GM19239 (cell line): Measurements from ENCODE around the gene SBF2.
A peak's percentile ranks its signal among the peaks of the same experiment; 100 is the strongest.

Source experiments
- DNase-seq: peaks from one replicate; pipeline ENCODE4 v3.0.0; 2011; ENCODE audit warnings: low spot score; ENCODE audit not compliant: insufficient read length
- FAIRE-seq: peaks from 2 replicates; lab custom pipeline; 2011; peaks lifted over from hg19 to GRCh38; lab: Jason Lieb, UNC

Gene SBF2

GRCh38 chr11:10302744-10303557 lies 8.9 kb upstream of the SBF2 start:
- FAIRE-seq (peak; percentile 81), DNase-seq (no peak)

- no peak for DNase-seq
- no peak for FAIRE-seq
These were observed 8.3 kb upstream of the SBF2 start for GRCh38 chr11:10302359-10302743.

GRCh38 chr11:10301656-10302358 lies 7.8 kb upstream of the SBF2 start:
- FAIRE-seq (no peak), DNase-seq (no peak)

GRCh38 chr11:10298342-10298741 lies 4.3 kb upstream of the SBF2 start:
- FAIRE-seq: peak; percentile 80
- DNase-seq: no peak

- FAIRE-seq: no peak
- no peak for DNase-seq
These were observed 1.3 kb upstream of the SBF2 start for GRCh38 chr11:10295064-10295901.

- no peak for FAIRE-seq
- no peak for DNase-seq
These were observed 403 bp upstream of the SBF2 start for GRCh38 chr11:10294290-10294953.

- no peak for FAIRE-seq
- DNase-seq: no peak
These were observed 2.0 kb downstream of the SBF2 start for GRCh38 chr11:10291801-10292638.

- DNase-seq: no peak
- no peak for FAIRE-seq
These were observed 4.1 kb downstream of the SBF2 start for GRCh38 chr11:10289765-10290380.

GRCh38 chr11:10288881-10289764 lies 4.9 kb downstream of the SBF2 start:
- no peak for DNase-seq
- no peak for FAIRE-seq

- FAIRE-seq: no peak
- DNase-seq: no peak
These were observed 6.0 kb downstream of the SBF2 start for GRCh38 chr11:10287766-10288715.

GRCh38 chr11:10287140-10287539 lies 6.9 kb downstream of the SBF2 start:
- no peak for DNase-seq
- FAIRE-seq: no peak

GRCh38 chr11:10285148-10285802 lies 8.7 kb downstream of the SBF2 start:
- DNase-seq: no peak
- no peak for FAIRE-seq

- FAIRE-seq: no peak
These were observed 10.0 kb downstream of the SBF2 start for GRCh38 chr11:10283991-10284390.

GRCh38 chr11:10282117-10282516 lies 11.9 kb downstream of the SBF2 start:
- no peak for FAIRE-seq

More at GRCh38 chr11:10283991-10284390, 10.0 kb downstream of the SBF2 start:
- DNase-seq: no peak

GRCh38 chr11:10275714-10276113 lies 18.3 kb downstream of the SBF2 start:
- no peak for DNase-seq
- no peak for FAIRE-seq

More at GRCh38 chr11:10282117-10282516, 11.9 kb downstream of the SBF2 start:
- no peak for DNase-seq

- FAIRE-seq: no peak
- DNase-seq: no peak
These were observed 19.3 kb downstream of the SBF2 start for GRCh38 chr11:10274726-10275125.
